ENCODE data around the gene KRTAP12-3.
"Not testable (repeated sequence)": the region's sequence is repeated elsewhere in the genome, so short reads cannot be mapped to it uniquely, and the experiment has no call there.

Gene KRTAP12-3

GRCh38 chr21:44657635-44658540 lies at the start of gene KRTAP12-3:
Gene KRTAP12-3 (plus strand): TSS chr21:44657932. CDS start chr21:44657980, 48 bp downstream.
- peak; percentile 18 to 41 for DNase-seq (ENCODE audit: low read depth in 1 of 2, low spot score in 1 of 2)

GRCh38 chr21:44609193-44609592 lies 48.5 kb upstream of the KRTAP12-3 start:
- DNase-seq (ENCODE audit: low read depth in 1 of 2, low spot score in 1 of 2), result no peak

GRCh38 chr21:44610157-44610843 lies 47.4 kb upstream of the KRTAP12-3 start:
- not testable (repeated sequence) for DNase-seq (ENCODE audit: low read depth in 1 of 2, low spot score in 1 of 2)

- no peak for DNase-seq (ENCODE audit: low read depth in 1 of 2, low spot score in 1 of 2)
Observed at GRCh38 chr21:44611551-44611950, 46.2 kb upstream of the KRTAP12-3 start.

GRCh38 chr21:44612029-44612486 lies 45.7 kb upstream of the KRTAP12-3 start, which contains the start of gene KRTAP10-8:
Gene KRTAP10-8 (plus strand): TSS chr21:44612079. CDS start chr21:44612101, 22 bp downstream.
- no peak for DNase-seq (ENCODE audit: low read depth in 1 of 2, low spot score in 1 of 2)

- no peak for DNase-seq (ENCODE audit: low read depth in 1 of 2, low spot score in 1 of 2)
Observed at GRCh38 chr21:44612669-44613229, 45.0 kb upstream of the KRTAP12-3 start.

GRCh38 chr21:44613386-44614155 lies 44.2 kb upstream of the KRTAP12-3 start:
- DNase-seq (ENCODE audit: low read depth in 1 of 2, low spot score in 1 of 2), result no peak

- DNase-seq (ENCODE audit: low read depth in 1 of 2, low spot score in 1 of 2), result no peak
Observed at GRCh38 chr21:44614161-44614631, 43.5 kb upstream of the KRTAP12-3 start.

- DNase-seq (ENCODE audit: low read depth in 1 of 2, low spot score in 1 of 2), result no peak
Observed at GRCh38 chr21:44614961-44615391, 42.8 kb upstream of the KRTAP12-3 start.

GRCh38 chr21:44615466-44615865 lies 42.3 kb upstream of the KRTAP12-3 start:
- DNase-seq (ENCODE audit: low read depth in 1 of 2, low spot score in 1 of 2), result no peak

- no peak for DNase-seq (ENCODE audit: low read depth in 1 of 2, low spot score in 1 of 2)
Observed at GRCh38 chr21:44615911-44616590, 41.7 kb upstream of the KRTAP12-3 start.

GRCh38 chr21:44616591-44616926 lies 41.2 kb upstream of the KRTAP12-3 start:
- DNase-seq (ENCODE audit: low read depth in 1 of 2, low spot score in 1 of 2), result no peak

- no peak for DNase-seq (ENCODE audit: low read depth in 1 of 2, low spot score in 1 of 2)
Observed at GRCh38 chr21:44617071-44617501, 40.6 kb upstream of the KRTAP12-3 start.

GRCh38 chr21:44618504-44618903 lies 39.2 kb upstream of the KRTAP12-3 start:
- DNase-seq (ENCODE audit: low read depth in 1 of 2, low spot score in 1 of 2), result no peak

- peak; percentile 36 to 43 for DNase-seq (ENCODE audit: low read depth in 1 of 2, low spot score in 1 of 2)
Observed at GRCh38 chr21:44618909-44619308, 38.8 kb upstream of the KRTAP12-3 start.

GRCh38 chr21:44619886-44620285 lies 37.8 kb upstream of the KRTAP12-3 start:
- no peak for DNase-seq (ENCODE audit: low read depth in 1 of 2, low spot score in 1 of 2)

- DNase-seq (ENCODE audit: low read depth in 1 of 2, low spot score in 1 of 2), result no peak
Observed at GRCh38 chr21:44623575-44623974, 34.2 kb upstream of the KRTAP12-3 start.

GRCh38 chr21:44625756-44626155 lies 32.0 kb upstream of the KRTAP12-3 start:
- DNase-seq (ENCODE audit: low read depth in 1 of 2, low spot score in 1 of 2), result no peak

- DNase-seq (ENCODE audit: low read depth in 1 of 2, low spot score in 1 of 2), result no peak
Observed at GRCh38 chr21:44626262-44626661, 31.5 kb upstream of the KRTAP12-3 start.

- DNase-seq (ENCODE audit: low read depth in 1 of 2, low spot score in 1 of 2), result no peak
Observed at GRCh38 chr21:44626673-44627143, 31.0 kb upstream of the KRTAP12-3 start, which contains the start of gene KRTAP10-9. Gene KRTAP10-9 (plus strand): TSS chr21:44627093. CDS start chr21:44627172, 79 bp downstream.
